Measurements from ENCODE around the gene LTBP4. TPM values are rescaled to one million over a fixed set of nuclear protein-coding genes. Genes with fewer than 3 reads are reported as not detected.

LTBP4 gene
- total RNA-seq, 6 experiments from 2014 or later: 19.3 to 40.8 (median 34.4) TPM

GRCh38 chr19:40576151-40576584, 25.0 kb upstream of the LTBP4 start:
- H3K27me3 ChIP-seq: no peaks in the 10 kb centered on the region
- peaks cover 0 to 8% (median 5%) of the 10 kb centered on the region in 4 donors for H3K36me3 ChIP-seq
- TF ChIP-seq, protein P1, sequence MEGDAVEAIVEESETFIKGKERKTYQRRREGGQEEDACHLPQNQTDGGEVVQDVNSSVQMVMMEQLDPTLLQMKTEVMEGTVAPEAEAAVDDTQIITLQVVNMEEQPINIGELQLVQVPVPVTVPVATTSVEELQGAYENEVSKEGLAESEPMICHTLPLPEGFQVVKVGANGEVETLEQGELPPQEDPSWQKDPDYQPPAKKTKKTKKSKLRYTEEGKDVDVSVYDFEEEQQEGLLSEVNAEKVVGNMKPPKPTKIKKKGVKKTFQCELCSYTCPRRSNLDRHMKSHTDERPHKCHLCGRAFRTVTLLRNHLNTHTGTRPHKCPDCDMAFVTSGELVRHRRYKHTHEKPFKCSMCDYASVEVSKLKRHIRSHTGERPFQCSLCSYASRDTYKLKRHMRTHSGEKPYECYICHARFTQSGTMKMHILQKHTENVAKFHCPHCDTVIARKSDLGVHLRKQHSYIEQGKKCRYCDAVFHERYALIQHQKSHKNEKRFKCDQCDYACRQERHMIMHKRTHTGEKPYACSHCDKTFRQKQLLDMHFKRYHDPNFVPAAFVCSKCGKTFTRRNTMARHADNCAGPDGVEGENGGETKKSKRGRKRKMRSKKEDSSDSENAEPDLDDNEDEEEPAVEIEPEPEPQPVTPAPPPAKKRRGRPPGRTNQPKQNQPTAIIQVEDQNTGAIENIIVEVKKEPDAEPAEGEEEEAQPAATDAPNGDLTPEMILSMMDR (IDR thresholded peaks at IDR 0.05): no peak
- no peak for TF ChIP-seq POLR2A (IDR thresholded peaks at IDR 0.05)
- H3K9me3 ChIP-seq: no peaks in the 10 kb centered on the region
- DNase-seq (no peak), ATAC-seq (peak in 1 of 4 donors; percentile 5)
- intact Hi-C loops (cut with DNase I): no loop called here
- H3K27ac ChIP-seq: peak overlapping the region in 1 of 3 donors; percentile 79
- H3K4me1 ChIP-seq: peaks cover 0 to 5% (median 0%) of the 10 kb centered on the region in 4 donors
- WGBS (ENCODE audit: insufficient coverage, low coverage, low lambda C conversion rate, missing lambda C conversion rate): 5% methylated on average over 12 of the region's 22 CpGs
- peak overlapping the region; percentile 60 to 68 (median 65) for H3K4me3 ChIP-seq

GRCh38 chr19:40576585-40577451, 24.4 kb upstream of the LTBP4 start, which contains the start of gene SHKBP1:
Gene SHKBP1 (plus strand): TSS chr19:40576873. CDS start chr19:40576900, 27 bp downstream.
- peak; percentile 46 for TF ChIP-seq POLR2A (IDR thresholded peaks at IDR 0.05)
- TF ChIP-seq, protein P1 (IDR thresholded peaks at IDR 0.05): no peak
- Histone ChIP-seq H3K9me3 (no peaks in the 10 kb centered on the region), H3K36me3 (peaks cover 0 to 12% (median 5%) of the 10 kb centered on the region in 4 donors), H3K27ac (peak within 1 kb of the TSS; percentile 32 to 79 (median 49)), H3K27me3 (no peaks in the 10 kb centered on the region), H3K4me3 (peak within 1 kb of the TSS; percentile 60 to 68 (median 65)), H3K4me1 (peaks cover 0 to 5% (median 0%) of the 10 kb centered on the region in 4 donors)
- peak; percentile 93 to 95 (median 95) for DNase-seq
- ATAC-seq: peak; percentile 97 to 99 (median 98)
- intact Hi-C loops (cut with DNase I): no loop called here
- WGBS (ENCODE audit: insufficient coverage, low coverage, low lambda C conversion rate, missing lambda C conversion rate): under 1% methylated on average over 29 of the region's 55 CpGs

- Histone ChIP-seq H3K36me3 (peaks cover 0 to 14% (median 6%) of the 10 kb centered on the region in 4 donors), H3K4me1 (peaks cover 0 to 5% (median 0%) of the 10 kb centered on the region in 4 donors), H3K27me3 (no peaks in the 10 kb centered on the region), H3K9me3 (no peaks in the 10 kb centered on the region), H3K27ac (no peak overlapping the region), H3K4me3 (no peak overlapping the region)
- intact Hi-C loops (cut with DNase I): no loop called here
- ATAC-seq (peak in 2 of 4 donors; percentile 4 to 5), DNase-seq (no peak)
- 92% methylated on average over 4 of the region's 12 CpGs for WGBS (ENCODE audit: insufficient coverage, low coverage, low lambda C conversion rate, missing lambda C conversion rate)
- no peak for TF ChIP-seq POLR2A (IDR thresholded peaks at IDR 0.05)
- TF ChIP-seq, protein P1 (IDR thresholded peaks at IDR 0.05): no peak
These were observed 22.7 kb upstream of the LTBP4 start for GRCh38 chr19:40578442-40578908.

GRCh38 chr19:40580619-40581018, 20.6 kb upstream of the LTBP4 start:
- intact Hi-C loops (cut with DNase I): no loop called here
- no peak for ATAC-seq
- Histone ChIP-seq H3K36me3 (peaks cover 0 to 14% (median 6%) of the 10 kb centered on the region in 4 donors), H3K4me3 (no peak overlapping the region), H3K9me3 (no peaks in the 10 kb centered on the region), H3K27me3 (no peaks in the 10 kb centered on the region), H3K27ac (no peak overlapping the region), H3K4me1 (peaks cover 0 to 5% (median 0%) of the 10 kb centered on the region in 4 donors)
- TF ChIP-seq POLR2A (IDR thresholded peaks at IDR 0.05): no peak
- TF ChIP-seq, protein P1 (IDR thresholded peaks at IDR 0.05): no peak
- WGBS (ENCODE audit: insufficient coverage, low coverage, low lambda C conversion rate, missing lambda C conversion rate): 67% methylated on average over 1 of the region's 13 CpGs
- no peak for DNase-seq
